Stimulated activated CD4-positive, alpha-beta T cell treated with anti-CD3 and anti-CD28 coated beads, Interleukin-2, amount 100 ng/mL, for 48 hours (primary cell): ENCODE measurements around the gene BMP7.
"Not testable (repeated sequence)": the region's sequence is repeated elsewhere in the genome, so short reads cannot be mapped to it uniquely, and the experiment has no call there.

Source experiments
- DNase-seq, 2 donors: peaks; one replicate each; pipeline ENCODE4 v3.0.0-alpha.2; 2020

Gene BMP7

GRCh38 chr20:57287007-57287880 is 20.8 kb upstream of the BMP7 start:
- no peak for DNase-seq

GRCh38 chr20:57283860-57284259 is 17.4 kb upstream of the BMP7 start:
- no peak for DNase-seq

GRCh38 chr20:57282670-57283361 is 16.4 kb upstream of the BMP7 start:
- DNase-seq: no peak

- no peak for DNase-seq
These were observed 15.5 kb upstream of the BMP7 start for GRCh38 chr20:57281900-57282299.

- no peak for DNase-seq
These were observed 13.8 kb upstream of the BMP7 start for GRCh38 chr20:57280221-57280620.

GRCh38 chr20:57279548-57279947 is 13.1 kb upstream of the BMP7 start:
- DNase-seq: not testable (repeated sequence)

- DNase-seq: no peak
These were observed 12.0 kb upstream of the BMP7 start for GRCh38 chr20:57278457-57278856.

GRCh38 chr20:57277398-57278105 is 11.1 kb upstream of the BMP7 start:
- DNase-seq: no peak

GRCh38 chr20:57276221-57276620 is 9.8 kb upstream of the BMP7 start:
- DNase-seq: no peak

GRCh38 chr20:57275813-57276212 is 9.4 kb upstream of the BMP7 start:
- no peak for DNase-seq

GRCh38 chr20:57275334-57275733 is 8.9 kb upstream of the BMP7 start:
- DNase-seq: no peak

GRCh38 chr20:57274846-57275245 is 8.4 kb upstream of the BMP7 start:
- no peak for DNase-seq

- DNase-seq: no peak
These were observed 7.9 kb upstream of the BMP7 start for GRCh38 chr20:57274299-57274698.

- no peak for DNase-seq
These were observed 6.6 kb upstream of the BMP7 start for GRCh38 chr20:57272883-57273535.

- no peak for DNase-seq
These were observed 4.0 kb upstream of the BMP7 start for GRCh38 chr20:57270204-57270984.

- DNase-seq: no peak
These were observed 2.9 kb upstream of the BMP7 start for GRCh38 chr20:57269148-57269984.

GRCh38 chr20:57268399-57269076 is 2.1 kb upstream of the BMP7 start:
- no peak for DNase-seq

GRCh38 chr20:57267158-57267821 is 849 bp upstream of the BMP7 start:
- no peak for DNase-seq

- no peak for DNase-seq
These were observed 497 bp downstream of the BMP7 start for GRCh38 chr20:57265997-57266290.

GRCh38 chr20:57265336-57265996 is 975 bp downstream of the BMP7 start:
- no peak for DNase-seq
